ENCODE results near the gene PAXX. TPM values are rescaled to one million over a fixed set of nuclear protein-coding genes. Genes with fewer than 3 reads are reported as not detected.

The PAXX gene
- total RNA-seq, 2 experiments from 2014 or later, result 67.0 to 67.8 TPM

GRCh38 chr9:137038916-137039315 lies 46.7 kb downstream of the PAXX start:
- no peak overlapping the region for H3K27ac ChIP-seq (ENCODE audit: low read depth in 1 of 2, low read length in 2 of 2)
- Mint-ChIP-seq H3K9me3 (no peaks in the 10 kb centered on the region), H3K4me1 (ENCODE audit: low read depth) (peaks cover 12% of the 10 kb centered on the region), H3K27ac (no peak overlapping the region), H3K27me3 (no peaks in the 10 kb centered on the region), H3K4me3 (no peak overlapping the region), H3K36me3 (ENCODE audit: low read depth) (no peaks in the 10 kb centered on the region)
- no peak for TF ChIP-seq CTCF (IDR thresholded peaks at IDR 0.05)
- ChIA-PET POLR2A (no interaction called here), CTCF (interaction anchor here (1.5 kb wide), 1 partner anchor 10 kb away, joined by 3 read pairs; no protein-coding TSS in a partner anchor)
- intact Hi-C loops (cut with DNase I, micrococcal nuclease), result no loop called here
- H3K36me3 ChIP-seq (ENCODE audit: insufficient read depth, low read length), result no peaks in the 10 kb centered on the region
- H3K27me3 ChIP-seq (ENCODE audit: control insufficient read depth in 1 of 2, insufficient read depth in 2 of 2, low read length in 2 of 2), result peaks cover 9 to 11% of the 10 kb centered on the region in 2 experiments
- DNase-seq, result no peak
- H3K9me3 ChIP-seq (ENCODE audit: control insufficient read depth in 1 of 2, insufficient read depth in 1 of 2, low read length in 2 of 2), result peaks cover 0 to 6% of the 10 kb centered on the region in 2 experiments
- no peak overlapping the region for H3K4me3 ChIP-seq (ENCODE audit: low read length)
- peaks cover 24% of the 10 kb centered on the region for H3K4me1 ChIP-seq (ENCODE audit: insufficient read depth, low read length)
- ATAC-seq (ENCODE audit: poor library complexity), result no peak

- ChIA-PET POLR2A (no interaction called here), CTCF (interaction anchor here (1.5 kb wide), 1 partner anchor 10 kb away, joined by 3 read pairs; no protein-coding TSS in a partner anchor)
- Histone ChIP-seq H3K9me3 (ENCODE audit: control insufficient read depth in 1 of 2, insufficient read depth in 1 of 2, low read length in 2 of 2) (peaks cover 0 to 14% of the 10 kb centered on the region in 2 experiments), H3K4me1 (ENCODE audit: insufficient read depth, low read length) (peaks cover 25% of the 10 kb centered on the region), H3K4me3 (ENCODE audit: low read length) (no peak overlapping the region), H3K36me3 (ENCODE audit: insufficient read depth, low read length) (no peaks in the 10 kb centered on the region), H3K27me3 (ENCODE audit: control insufficient read depth in 1 of 2, insufficient read depth in 2 of 2, low read length in 2 of 2) (peaks cover 18 to 20% of the 10 kb centered on the region in 2 experiments), H3K27ac (ENCODE audit: low read depth in 1 of 2, low read length in 2 of 2) (no peak overlapping the region)
- Mint-ChIP-seq H3K36me3 (ENCODE audit: low read depth) (no peaks in the 10 kb centered on the region), H3K27ac (no peak overlapping the region), H3K9me3 (no peaks in the 10 kb centered on the region), H3K27me3 (peaks cover 3% of the 10 kb centered on the region), H3K4me1 (ENCODE audit: low read depth) (peaks cover 7% of the 10 kb centered on the region), H3K4me3 (no peak overlapping the region)
- TF ChIP-seq CTCF (IDR thresholded peaks at IDR 0.05), result no peak
- ATAC-seq (ENCODE audit: poor library complexity) (no peak), DNase-seq (no peak)
- intact Hi-C loops (cut with DNase I, micrococcal nuclease), result no loop called here
These were observed 47.6 kb downstream of the PAXX start for GRCh38 chr9:137039611-137040366.

GRCh38 chr9:137040568-137040967 lies 48.3 kb downstream of the PAXX start:
- ATAC-seq (ENCODE audit: poor library complexity) (no peak), DNase-seq (no peak)
- H3K27ac ChIP-seq (ENCODE audit: low read depth in 1 of 2, low read length in 2 of 2), result no peak overlapping the region
- Mint-ChIP-seq H3K4me1 (ENCODE audit: low read depth) (no peaks in the 10 kb centered on the region), H3K27me3 (peaks cover 9% of the 10 kb centered on the region), H3K9me3 (no peaks in the 10 kb centered on the region), H3K36me3 (ENCODE audit: low read depth) (no peaks in the 10 kb centered on the region), H3K4me3 (no peak overlapping the region), H3K27ac (no peak overlapping the region)
- H3K36me3 ChIP-seq (ENCODE audit: insufficient read depth, low read length), result no peaks in the 10 kb centered on the region
- ChIA-PET POLR2A (no interaction called here), CTCF (no interaction called here)
- H3K4me3 ChIP-seq (ENCODE audit: low read length), result no peak overlapping the region
- no peak for TF ChIP-seq CTCF (IDR thresholded peaks at IDR 0.05)
- peaks cover 21 to 25% of the 10 kb centered on the region in 2 experiments for H3K27me3 ChIP-seq (ENCODE audit: control insufficient read depth in 1 of 2, insufficient read depth in 2 of 2, low read length in 2 of 2)
- intact Hi-C loops (cut with DNase I, micrococcal nuclease), result no loop called here
- H3K4me1 ChIP-seq (ENCODE audit: insufficient read depth, low read length), result peaks cover 25% of the 10 kb centered on the region
- H3K9me3 ChIP-seq (ENCODE audit: control insufficient read depth in 1 of 2, insufficient read depth in 1 of 2, low read length in 2 of 2), result peaks cover 0 to 14% of the 10 kb centered on the region in 2 experiments
